NCI-H2227 (cell line): Measurements from ENCODE around the gene CYP20A1.
A peak's percentile ranks its signal among the peaks of the same experiment; 100 is the strongest.
"Not testable (repeated sequence)": the region's sequence is repeated elsewhere in the genome, so short reads cannot be mapped to it uniquely, and the experiment has no call there.

Source experiments
- DNase-seq: peaks from one replicate; lab custom pipeline; 2025; ENCODE audit not compliant: unreplicated experiment; lab: John Stamatoyannopoulos, UW

The CYP20A1 gene

GRCh38 chr2:203238704-203239526 is at the start of gene CYP20A1:
Gene CYP20A1, plus strand, starts transcription at chr2:203239018. Its CDS starts 45 bp downstream, at chr2:203239063.
- peak; percentile 99 for DNase-seq

DNA sequence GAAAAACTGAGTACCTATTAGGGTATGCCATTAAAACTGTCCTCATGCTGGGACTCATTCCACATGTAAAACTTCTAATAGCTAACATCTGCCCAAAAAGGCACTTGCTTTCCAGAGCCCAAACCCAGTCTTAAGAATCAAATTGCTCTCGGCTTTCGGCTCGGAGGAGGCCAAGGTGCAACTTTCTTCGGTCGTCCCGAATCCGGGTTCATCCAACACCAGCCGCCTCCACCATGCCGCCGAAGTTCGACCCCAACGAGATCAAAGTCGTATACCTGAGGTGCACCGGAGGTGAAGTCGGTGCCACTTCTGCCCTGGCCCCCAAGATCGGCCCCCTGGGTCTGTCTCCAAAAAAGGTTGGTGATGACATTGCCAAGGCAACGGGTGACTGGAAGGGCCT is 48.3 kb upstream of the CYP20A1 start:
- DNase-seq: not testable (repeated sequence)

DNA sequence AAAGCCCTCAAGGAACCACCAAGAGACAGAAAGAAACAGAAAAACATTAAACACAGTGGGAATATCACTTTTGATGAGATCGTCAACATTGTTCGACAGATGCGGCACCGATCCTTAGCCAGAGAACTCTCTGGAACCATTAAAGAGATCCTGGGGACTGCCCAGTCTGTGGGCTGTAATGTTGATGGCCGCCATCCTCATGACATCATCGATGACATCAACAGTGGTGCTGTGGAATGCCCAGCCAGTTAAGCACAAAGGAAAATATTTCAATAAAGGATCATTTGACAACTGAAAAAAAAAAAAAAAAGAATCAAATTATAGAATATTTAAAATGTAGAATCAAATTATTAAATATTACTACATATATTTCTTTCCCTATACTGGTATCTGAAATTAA is 47.8 kb upstream of the CYP20A1 start:
- DNase-seq: not testable (repeated sequence)

- no peak for DNase-seq
These were observed 46.9 kb upstream of the CYP20A1 start for GRCh38 chr2:203191961-203192360.

GRCh38 chr2:203195331-203196036 is 43.3 kb upstream of the CYP20A1 start:
- DNase-seq: no peak

DNA sequence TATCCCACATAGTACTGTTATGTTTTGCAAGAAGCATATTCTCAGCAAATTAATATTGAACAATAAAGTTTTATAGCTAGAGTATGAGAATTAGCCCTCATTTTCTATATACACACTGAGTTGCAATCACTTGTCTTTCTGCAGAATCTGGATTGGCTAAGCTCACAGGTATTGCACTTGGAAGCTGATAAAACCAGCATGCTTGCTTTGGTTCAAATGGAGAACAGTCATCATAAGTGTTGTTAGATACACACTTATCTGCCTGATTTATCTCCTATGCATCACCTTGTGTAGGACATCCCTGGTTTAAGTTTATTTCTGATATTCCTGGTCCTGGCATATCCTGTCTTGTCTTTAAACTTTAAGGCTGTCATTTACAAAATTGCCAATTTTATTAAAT is 38.0 kb upstream of the CYP20A1 start:
- DNase-seq: no peak

DNA sequence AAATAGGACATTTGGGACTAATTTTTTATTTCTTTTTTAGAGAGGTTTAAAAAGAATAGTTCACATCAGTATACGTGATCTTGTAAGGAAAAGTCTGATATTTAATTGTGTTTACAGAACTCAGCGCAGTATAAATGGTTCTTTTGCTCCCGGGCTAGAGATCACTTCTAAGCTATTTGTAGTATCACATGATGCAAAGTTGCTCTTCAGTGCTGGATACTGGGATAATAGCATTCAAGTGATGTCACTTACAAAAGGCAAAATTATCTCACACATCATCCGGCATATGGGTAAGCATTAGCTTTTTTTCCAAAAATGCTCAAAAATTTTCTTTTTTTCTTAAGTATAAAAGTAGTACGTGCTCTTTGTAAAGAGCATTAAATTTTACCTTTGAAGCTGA is 37.4 kb upstream of the CYP20A1 start:
- peak; percentile 17 for DNase-seq

- DNase-seq: no peak
These were observed 29.3 kb upstream of the CYP20A1 start for GRCh38 chr2:203209538-203209937.

DNA sequence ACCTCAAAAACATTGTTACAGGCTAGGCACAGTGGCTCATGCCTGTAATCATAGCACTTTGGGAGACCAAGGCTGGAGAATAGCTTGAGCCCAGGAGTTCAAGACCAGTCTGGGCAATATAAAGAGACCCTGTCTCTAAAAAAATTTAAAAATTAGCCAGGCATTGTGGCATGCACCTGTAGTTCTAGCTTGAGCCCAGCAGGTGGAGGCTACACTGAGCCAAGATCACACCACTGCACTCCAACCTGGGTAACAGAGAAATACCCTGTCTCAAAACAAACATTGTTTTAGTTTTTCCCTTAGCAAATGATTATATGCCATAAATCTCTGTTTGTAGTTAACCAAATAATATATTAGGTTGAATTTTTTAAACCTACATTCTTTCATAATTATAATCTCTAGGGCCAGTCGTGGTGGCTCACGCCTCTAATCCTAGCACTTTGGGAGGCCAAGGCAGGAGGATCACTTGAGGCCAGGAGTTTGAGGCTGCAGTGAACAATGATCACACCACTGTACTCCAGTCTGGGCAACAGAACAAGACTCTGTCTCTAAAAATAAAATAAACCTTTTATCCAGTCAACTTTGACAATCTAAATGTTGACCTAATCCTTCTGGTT is 13.3 kb upstream of the CYP20A1 start:
- DNase-seq: peak; percentile 52

DNA sequence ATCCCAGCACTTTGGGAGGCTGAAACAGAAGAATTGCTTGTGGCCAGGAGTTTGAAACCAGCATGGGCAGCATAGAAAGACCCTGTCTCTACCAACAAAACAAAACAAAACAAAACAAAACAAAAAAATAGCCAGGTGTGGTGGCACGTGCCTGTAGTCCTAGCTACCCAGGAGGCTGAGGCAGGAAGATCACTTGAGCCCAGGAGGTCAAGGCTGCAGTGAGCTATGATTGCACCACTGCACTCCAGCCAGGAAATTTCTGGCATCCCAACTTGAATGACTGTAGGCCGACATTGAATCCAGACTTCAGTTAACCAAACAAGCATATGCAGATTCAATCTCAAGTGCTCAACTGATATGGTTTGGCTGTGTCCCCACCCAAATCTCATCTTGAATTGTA is 9.1 kb upstream of the CYP20A1 start:
- DNase-seq: not testable (repeated sequence)

GRCh38 chr2:203237346-203238238 is 1.2 kb upstream of the CYP20A1 start:
- DNase-seq: peak; percentile 25

DNA sequence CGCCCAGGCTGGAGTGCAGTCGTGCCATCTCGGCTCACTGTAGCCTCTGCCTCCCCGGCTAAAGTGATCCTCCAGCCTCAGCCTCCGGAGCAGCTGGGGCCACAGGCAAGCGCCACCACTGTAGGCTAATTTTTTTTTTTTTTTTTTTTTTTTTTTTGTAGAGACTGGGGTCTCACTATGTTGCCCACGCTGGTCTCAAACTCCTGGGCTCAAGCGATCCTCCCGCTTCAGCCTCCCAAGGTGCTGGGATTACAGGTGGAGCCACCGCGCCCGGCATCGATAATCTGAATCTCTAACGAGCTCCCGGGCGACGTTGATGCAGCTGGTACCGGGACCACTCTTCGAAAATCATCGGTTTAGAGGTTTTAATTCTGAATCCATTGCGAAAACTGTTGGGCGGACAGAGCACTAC is 520 bp upstream of the CYP20A1 start:
- no peak for DNase-seq

DNA sequence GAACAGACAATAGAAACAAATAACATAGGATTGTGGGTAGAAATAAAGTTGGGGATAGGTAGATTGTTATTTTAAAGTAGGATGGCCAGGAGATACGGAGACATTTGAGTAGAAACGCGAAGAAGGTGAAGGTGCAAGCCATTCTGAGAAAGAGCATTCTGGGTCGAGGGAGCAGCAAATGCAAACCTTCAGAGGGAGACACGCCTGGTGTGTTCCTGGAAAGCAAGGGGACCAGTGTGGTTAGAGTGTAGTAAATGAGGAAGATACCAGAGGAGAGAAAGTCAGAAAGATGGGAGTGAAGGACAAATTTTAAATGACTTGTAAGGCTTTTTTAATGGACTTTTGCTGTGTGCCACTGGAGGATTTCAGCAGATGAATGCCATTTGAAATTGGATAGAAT is 1.7 kb downstream of the CYP20A1 start:
- DNase-seq: peak; percentile 14

GRCh38 chr2:203242518-203242917 is 3.7 kb downstream of the CYP20A1 start:
- no peak for DNase-seq

- no peak for DNase-seq
These were observed 7.8 kb downstream of the CYP20A1 start for GRCh38 chr2:203246646-203247045.

DNA sequence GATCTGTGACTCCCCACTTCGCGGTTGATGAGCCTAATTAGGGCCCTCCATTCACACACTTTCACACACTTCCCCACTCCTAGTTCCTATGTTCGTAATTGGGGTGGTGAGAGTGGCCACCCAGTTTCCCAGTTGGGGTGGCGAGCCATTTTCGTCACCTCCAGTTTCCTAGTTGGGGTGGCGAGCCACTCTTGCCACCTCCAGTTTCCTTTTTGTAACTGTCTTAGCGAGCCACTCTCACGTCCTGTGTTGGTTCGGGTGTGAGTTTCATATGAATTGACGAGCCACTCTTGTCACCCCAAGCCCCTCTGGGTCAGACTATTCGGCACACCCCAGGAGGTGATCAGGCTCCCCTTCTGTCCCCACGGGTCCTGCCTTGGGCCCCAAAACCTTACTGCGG is 14.0 kb downstream of the CYP20A1 start:
- no peak for DNase-seq

DNA sequence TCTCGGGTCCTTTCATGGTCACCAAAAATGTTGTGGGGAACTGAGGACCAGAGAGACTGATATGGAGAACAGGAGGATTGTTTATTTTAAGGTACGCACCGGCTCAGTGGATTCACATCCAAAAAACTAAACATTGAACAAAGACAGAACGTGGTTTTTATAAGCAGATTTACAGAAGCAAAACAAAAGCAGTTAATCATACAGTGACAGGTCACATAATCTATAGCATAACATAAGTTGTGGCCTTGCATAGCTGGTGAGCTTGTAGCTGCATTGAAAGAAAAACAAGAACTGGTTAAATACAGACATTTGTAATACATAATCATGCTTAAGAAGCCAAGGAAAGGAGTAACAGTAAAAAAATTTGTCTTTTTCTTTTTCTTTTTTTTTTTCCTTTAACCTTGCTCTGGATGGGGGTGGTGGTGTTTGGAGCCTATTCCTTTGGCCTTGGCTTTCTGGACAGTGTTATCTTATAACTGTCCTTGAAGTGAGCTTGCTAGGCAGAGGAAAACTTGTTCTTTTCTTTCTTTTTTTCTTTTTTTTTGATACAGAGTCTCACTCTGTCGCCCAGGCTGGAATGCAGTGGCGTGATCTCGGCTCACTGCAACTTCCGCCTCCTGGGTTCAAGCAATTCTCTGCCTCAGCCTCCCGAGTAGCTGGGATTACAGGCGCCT is 14.7 kb downstream of the CYP20A1 start:
- DNase-seq: not testable (repeated sequence)

GRCh38 chr2:203261326-203262159 is 22.7 kb downstream of the CYP20A1 start:
- DNase-seq: no peak

- no peak for DNase-seq
These were observed 40.5 kb downstream of the CYP20A1 start for GRCh38 chr2:203279288-203279687.
